GM23338 (cell line): ENCODE measurements around the gene GNB4.

Experiments used
- CTCF ChIP-seq, 2 experiments: fragments of 200-600 bp in 1 of 2; sonication (generic) in 1 of 2; conservative IDR thresholded peaks; 2 replicates each; pipeline versions ENCODE4 v1.5.1 to v1.6.1; 2016 to 2017; ENCODE audit warnings: antibody characterized with exemption in 2 of 2, low read depth in 2 of 2, mild to moderate bottlenecking in 2 of 2, moderate library complexity in 1 of 2
- NANOG ChIP-seq: IDR thresholded peaks from 2 replicates; pipeline ENCODE4 v1.6.1; 2016; ENCODE audit warnings: antibody characterized with exemption, borderline replicate concordance
- REST ChIP-seq: IDR thresholded peaks from one replicate; pipeline ENCODE4 v1.6.1; 2018; ENCODE audit warnings: antibody characterized with exemption; ENCODE audit not compliant: unreplicated experiment

GRCh38 chr3:179369621-179370020 is 81.6 kb downstream of the GNB4 start:
- TF ChIP-seq CTCF (conservative IDR thresholded peaks at IDR 0.05; ENCODE audit: low read depth in 2 of 2): no peak
- no peak for TF ChIP-seq REST
- no peak for TF ChIP-seq NANOG
